Upper lobe of left lung (tissue), 6 donors: Measurements from ENCODE around the gene CACNA2D4. TPM values are rescaled to one million over a fixed set of nuclear protein-coding genes. Genes with fewer than 3 reads are reported as not detected.

Experiments used
- ATAC-seq, 2 donors: fragments of 200-7000 bp; cut with Tn5 transposase; one replicate each; pipeline ENCODE4 v1.9.1; 2022; ENCODE audit warnings: mild to moderate bottlenecking in 2 of 2, moderate library complexity in 2 of 2; ENCODE audit not compliant: low FRiP score in 2 of 2
- DNase-seq, 2 donors: peaks; one replicate each; pipeline ENCODE4 v3.0.0-alpha.2; 2019 to 2020
- H3K27ac ChIP-seq, 4 donors: fragments of 200-600 bp; sonication (generic); one replicate each; pipeline ENCODE4 v1.5.1; 2016 to 2019
- H3K27me3 ChIP-seq, 4 donors: fragments of 200-600 bp; sonication (generic); one replicate each; pipeline ENCODE4 v1.5.1; 2017 to 2019
- H3K36me3 ChIP-seq, 4 donors: fragments of 200-600 bp; sonication (generic); one replicate each; pipeline ENCODE4 v1.5.1; 2016 to 2019
- H3K4me1 ChIP-seq, 4 donors: fragments of 200-600 bp; sonication (generic); one replicate each; pipeline ENCODE4 v1.5.1; 2018 to 2019
- H3K4me3 ChIP-seq, 4 donors: fragments of 200-600 bp; sonication (generic); one replicate each; pipeline ENCODE4 v1.5.1; 2017 to 2019; ENCODE audit warnings: mild to moderate bottlenecking in 2 of 4, moderate library complexity in 1 of 4
- H3K9me3 ChIP-seq, 4 donors: fragments of 200-600 bp; sonication (generic); one replicate each; pipeline ENCODE4 v1.5.1; 2018 to 2019
- EP300 ChIP-seq, 4 donors: sonication (generic); formaldehyde crosslinking; IDR thresholded peaks; one replicate each; pipeline ENCODE4 v1.5.1; 2017; ENCODE audit warnings: antibody characterized with exemption in 4 of 4, control low read depth in 2 of 4
- POLR2A ChIP-seq, 4 donors: fragments of 450-650 bp; IDR thresholded peaks; one replicate each; pipeline ENCODE4 v1.5.1; 2016 to 2017; ENCODE audit warnings: antibody characterized with exemption in 4 of 4, mild to moderate bottlenecking in 2 of 4
- POLR2AphosphoS5 ChIP-seq, 2 donors: sonication (generic); formaldehyde crosslinking; IDR thresholded peaks; one replicate each; pipeline ENCODE4 v1.5.1; 2017; ENCODE audit warnings: antibody characterized with exemption in 2 of 2
- WGBS, 2 donors: methylation state at CpG; one replicate each; pipeline ENCODE4 v1.1.5; 2017 to 2018; 5-methylcytosine and 5-hydroxymethylcytosine counted together
- total RNA-seq, 6 donors: library from RNA; depleted of rRNA in 4 of 6; stranded (reverse); fragments of >200 nt in 4 of 6; gene quantifications; one replicate each; pipeline versions ENCODE4 v1.1.0 to v1.2.1, GENCODE V29; 2016 to 2021
- TF ChIP-seq, protein P1 (sequence below), 6 experiments: fragments of 450-650 bp in 4 of 6; fragments of 200-600 bp in 2 of 6; sonication (generic) in 2 of 6; IDR thresholded peaks; one replicate each; pipeline ENCODE4 v1.5.1; 2016 to 2019; ENCODE audit warnings: antibody characterized with exemption in 6 of 6
- donor health status: DM: no; HTN: no; CAD: no; lungs with moderate emphysema.
- donor health status: DM: no; HTN: yes; CAD: no; lungs with severe emphysema.

The CACNA2D4 gene
- total RNA-seq, 6 donors from 2014 or later = 3.3 to 8.4 (median 7.0) TPM

- no peak for DNase-seq
- TF ChIP-seq POLR2A (IDR thresholded peaks at IDR 0.05) = no peak
- TF ChIP-seq, protein P1, sequence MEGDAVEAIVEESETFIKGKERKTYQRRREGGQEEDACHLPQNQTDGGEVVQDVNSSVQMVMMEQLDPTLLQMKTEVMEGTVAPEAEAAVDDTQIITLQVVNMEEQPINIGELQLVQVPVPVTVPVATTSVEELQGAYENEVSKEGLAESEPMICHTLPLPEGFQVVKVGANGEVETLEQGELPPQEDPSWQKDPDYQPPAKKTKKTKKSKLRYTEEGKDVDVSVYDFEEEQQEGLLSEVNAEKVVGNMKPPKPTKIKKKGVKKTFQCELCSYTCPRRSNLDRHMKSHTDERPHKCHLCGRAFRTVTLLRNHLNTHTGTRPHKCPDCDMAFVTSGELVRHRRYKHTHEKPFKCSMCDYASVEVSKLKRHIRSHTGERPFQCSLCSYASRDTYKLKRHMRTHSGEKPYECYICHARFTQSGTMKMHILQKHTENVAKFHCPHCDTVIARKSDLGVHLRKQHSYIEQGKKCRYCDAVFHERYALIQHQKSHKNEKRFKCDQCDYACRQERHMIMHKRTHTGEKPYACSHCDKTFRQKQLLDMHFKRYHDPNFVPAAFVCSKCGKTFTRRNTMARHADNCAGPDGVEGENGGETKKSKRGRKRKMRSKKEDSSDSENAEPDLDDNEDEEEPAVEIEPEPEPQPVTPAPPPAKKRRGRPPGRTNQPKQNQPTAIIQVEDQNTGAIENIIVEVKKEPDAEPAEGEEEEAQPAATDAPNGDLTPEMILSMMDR (IDR thresholded peaks at IDR 0.05) = no peak
- TF ChIP-seq POLR2AphosphoS5 (IDR thresholded peaks at IDR 0.05) = no peak
- no peak for TF ChIP-seq EP300 (IDR thresholded peaks at IDR 0.05)
- no peaks in the 10 kb centered on the region for H3K9me3 ChIP-seq
- peaks cover 0 to 5% (median 3%) of the 10 kb centered on the region in 4 donors for H3K4me1 ChIP-seq
- H3K27ac ChIP-seq = no peak overlapping the region
- WGBS, 2 donors = 68 to 69% methylated on average over 10 of the region's 11 CpGs
- no peaks in the 10 kb centered on the region for H3K27me3 ChIP-seq
- no peak overlapping the region for H3K4me3 ChIP-seq
- H3K36me3 ChIP-seq = no peaks in the 10 kb centered on the region
- ATAC-seq = no peak
Measured at GRCh38 chr12:1929985-1930802, 11.7 kb upstream of the CACNA2D4 start.

- TF ChIP-seq POLR2A (IDR thresholded peaks at IDR 0.05) (no peak), POLR2AphosphoS5 (IDR thresholded peaks at IDR 0.05) (no peak), EP300 (IDR thresholded peaks at IDR 0.05) (no peak)
- TF ChIP-seq, protein P1 (IDR thresholded peaks at IDR 0.05) = no peak
- DNase-seq = peak in 1 of 2 donors; percentile 26
Measured at GRCh38 chr12:1929241-1929984, 11.0 kb upstream of the CACNA2D4 start.

DNA sequence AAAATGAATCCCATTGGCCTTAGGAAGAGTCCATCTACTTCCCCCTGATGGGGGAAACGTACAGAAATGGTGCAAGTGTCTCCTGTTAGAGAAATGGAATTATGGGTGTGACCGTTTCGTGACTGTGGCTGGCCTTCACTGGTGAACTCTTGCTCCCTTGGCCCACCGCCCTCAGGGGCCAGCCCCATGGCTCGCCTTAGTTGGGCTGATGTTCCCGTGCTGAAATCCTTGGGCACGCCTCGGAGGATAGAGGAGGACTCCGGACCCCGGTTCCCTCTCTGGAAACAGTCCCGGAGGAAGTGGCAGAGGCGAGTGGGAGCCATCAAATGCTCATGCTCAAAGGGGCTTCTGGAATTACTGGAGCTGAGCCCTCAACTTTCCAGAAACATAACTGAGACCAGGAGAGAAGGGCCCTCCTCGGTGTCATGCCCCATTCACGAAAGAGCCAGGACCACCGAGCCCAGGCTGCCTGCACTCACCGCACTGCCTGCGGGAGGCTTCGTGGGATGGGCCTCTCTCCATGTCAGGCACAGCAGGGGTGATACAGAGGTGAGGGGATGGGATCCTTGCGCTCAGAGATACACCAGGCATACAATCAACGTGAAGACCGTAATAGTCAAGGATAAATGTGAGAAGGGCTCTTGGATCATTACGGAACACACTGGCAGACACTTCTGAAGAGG, 10.1 kb upstream of the CACNA2D4 start:
- ATAC-seq (no peak), DNase-seq (peak in 1 of 2 donors; percentile 43)
- no peaks in the 10 kb centered on the region for H3K36me3 ChIP-seq
- H3K4me1 ChIP-seq = peaks cover 0 to 5% (median 3%) of the 10 kb centered on the region in 4 donors
- no peak overlapping the region for H3K27ac ChIP-seq
- no peaks in the 10 kb centered on the region for H3K27me3 ChIP-seq
- no peak overlapping the region for H3K4me3 ChIP-seq
- no peaks in the 10 kb centered on the region for H3K9me3 ChIP-seq
- WGBS, 2 donors = 89 to 92% methylated on average over 16 to 22 of the region's 22 CpGs
- TF ChIP-seq EP300 (IDR thresholded peaks at IDR 0.05) (no peak), POLR2AphosphoS5 (IDR thresholded peaks at IDR 0.05) (no peak), POLR2A (IDR thresholded peaks at IDR 0.05) (no peak)
- TF ChIP-seq, protein P1 (IDR thresholded peaks at IDR 0.05) = no peak

More at GRCh38 chr12:1929241-1929984, 11.0 kb upstream of the CACNA2D4 start:
- no peaks in the 10 kb centered on the region for H3K9me3 ChIP-seq
- no peaks in the 10 kb centered on the region for H3K27me3 ChIP-seq
- peaks cover 0 to 5% (median 3%) of the 10 kb centered on the region in 4 donors for H3K4me1 ChIP-seq
- WGBS, 2 donors = 71 to 73% methylated on average over 10 to 11 of the region's 11 CpGs
- no peaks in the 10 kb centered on the region for H3K36me3 ChIP-seq
- H3K4me3 ChIP-seq = no peak overlapping the region
- ATAC-seq = no peak
- no peak overlapping the region for H3K27ac ChIP-seq

DNA sequence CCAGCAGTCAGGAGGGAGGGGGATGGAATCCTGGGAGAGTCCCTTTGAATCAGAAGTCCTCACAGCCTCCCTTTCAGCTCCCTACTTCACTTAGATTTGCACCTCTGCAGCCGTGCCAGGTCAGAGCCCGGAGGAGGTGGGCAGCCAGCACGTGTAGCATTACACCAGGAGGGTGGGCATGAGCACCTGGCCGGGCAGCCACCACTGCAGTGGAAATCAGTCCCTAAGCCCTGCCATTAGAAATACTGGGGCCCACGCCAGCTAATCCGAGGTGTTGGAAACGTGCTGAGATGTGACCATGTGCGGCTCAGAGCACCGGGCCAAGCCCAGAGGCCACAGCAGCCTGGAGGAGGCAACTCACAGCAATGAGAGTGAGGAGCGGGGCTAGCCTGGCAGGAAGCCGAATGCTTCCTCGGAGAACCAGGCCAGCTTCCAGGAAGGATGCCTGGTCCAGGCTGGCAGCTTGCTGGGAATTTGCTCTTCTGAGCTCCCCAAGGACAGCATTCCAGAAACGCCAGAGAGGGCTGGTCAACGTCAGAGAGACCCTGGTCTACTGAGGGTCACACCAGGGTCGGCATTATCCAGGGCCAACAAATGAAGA, 9.4 kb upstream of the CACNA2D4 start:
- 66 to 78% methylated on average over 7 to 15 of the region's 15 CpGs for WGBS, 2 donors
- ATAC-seq (no peak), DNase-seq (peak in 1 of 2 donors; percentile 63)
- no peaks in the 10 kb centered on the region for H3K27me3 ChIP-seq
- no peaks in the 10 kb centered on the region for H3K9me3 ChIP-seq
- H3K4me3 ChIP-seq = no peak overlapping the region
- TF ChIP-seq, protein P1 (IDR thresholded peaks at IDR 0.05) = no peak
- TF ChIP-seq EP300 (IDR thresholded peaks at IDR 0.05) (no peak), POLR2AphosphoS5 (IDR thresholded peaks at IDR 0.05) (no peak), POLR2A (IDR thresholded peaks at IDR 0.05) (no peak)
- no peak overlapping the region for H3K27ac ChIP-seq
- H3K4me1 ChIP-seq = peaks cover 0 to 5% (median 3%) of the 10 kb centered on the region in 4 donors
- no peaks in the 10 kb centered on the region for H3K36me3 ChIP-seq
